ENCODE data around the gene NRARP.

NRARP gene

GRCh38 chr9:137297966-137298365, 4.1 kb downstream of the NRARP start:
- no peak for DNase-seq

DNA sequence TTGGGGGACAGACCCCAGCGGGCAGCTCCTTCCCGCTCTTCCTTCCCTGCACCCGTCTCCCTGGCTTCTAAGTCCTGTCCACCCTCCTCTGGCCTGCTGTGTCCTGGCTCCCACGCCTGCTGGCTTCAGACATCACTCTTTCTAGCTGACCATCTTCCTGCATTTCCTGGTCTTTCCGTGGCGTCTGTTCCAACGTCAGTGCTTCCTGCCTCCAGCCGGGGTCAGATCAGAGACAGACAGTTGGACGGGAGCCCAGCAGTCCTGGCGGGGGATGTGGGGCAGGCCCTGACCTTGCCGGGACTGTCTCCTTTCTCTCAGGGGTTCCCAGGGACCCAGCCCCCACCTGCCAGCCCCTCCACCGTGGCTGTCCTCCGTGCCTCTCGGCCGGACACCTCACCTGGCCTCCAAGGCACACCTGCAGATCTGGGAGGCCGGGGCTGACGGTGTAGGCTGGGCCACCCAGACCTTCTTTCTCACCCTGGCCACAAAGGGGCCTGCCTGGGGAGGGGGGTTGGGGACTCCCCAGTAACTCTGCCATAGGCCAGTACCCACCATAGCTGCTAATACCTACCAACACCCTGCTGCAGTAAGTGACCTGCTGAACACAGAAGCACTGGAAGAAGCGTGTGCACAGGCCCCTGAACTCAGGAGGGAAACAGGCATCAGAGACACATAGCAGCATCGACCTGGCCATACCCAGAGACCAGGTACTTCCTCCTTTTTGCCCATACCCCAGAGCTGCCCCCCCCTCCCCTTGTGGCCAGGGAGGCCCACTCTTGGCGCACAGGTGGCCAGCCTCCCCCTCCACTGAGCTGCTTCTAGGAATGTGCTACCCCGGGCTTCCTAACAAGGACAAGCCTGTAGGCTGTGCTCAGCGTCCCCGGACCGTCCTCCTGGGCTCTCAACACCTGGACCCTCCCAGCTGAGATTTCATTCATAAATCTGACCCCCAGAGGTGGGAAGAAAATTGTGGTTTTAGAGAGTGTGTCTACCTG, 5.1 kb downstream of the NRARP start:
- DNase-seq: no peak

DNA sequence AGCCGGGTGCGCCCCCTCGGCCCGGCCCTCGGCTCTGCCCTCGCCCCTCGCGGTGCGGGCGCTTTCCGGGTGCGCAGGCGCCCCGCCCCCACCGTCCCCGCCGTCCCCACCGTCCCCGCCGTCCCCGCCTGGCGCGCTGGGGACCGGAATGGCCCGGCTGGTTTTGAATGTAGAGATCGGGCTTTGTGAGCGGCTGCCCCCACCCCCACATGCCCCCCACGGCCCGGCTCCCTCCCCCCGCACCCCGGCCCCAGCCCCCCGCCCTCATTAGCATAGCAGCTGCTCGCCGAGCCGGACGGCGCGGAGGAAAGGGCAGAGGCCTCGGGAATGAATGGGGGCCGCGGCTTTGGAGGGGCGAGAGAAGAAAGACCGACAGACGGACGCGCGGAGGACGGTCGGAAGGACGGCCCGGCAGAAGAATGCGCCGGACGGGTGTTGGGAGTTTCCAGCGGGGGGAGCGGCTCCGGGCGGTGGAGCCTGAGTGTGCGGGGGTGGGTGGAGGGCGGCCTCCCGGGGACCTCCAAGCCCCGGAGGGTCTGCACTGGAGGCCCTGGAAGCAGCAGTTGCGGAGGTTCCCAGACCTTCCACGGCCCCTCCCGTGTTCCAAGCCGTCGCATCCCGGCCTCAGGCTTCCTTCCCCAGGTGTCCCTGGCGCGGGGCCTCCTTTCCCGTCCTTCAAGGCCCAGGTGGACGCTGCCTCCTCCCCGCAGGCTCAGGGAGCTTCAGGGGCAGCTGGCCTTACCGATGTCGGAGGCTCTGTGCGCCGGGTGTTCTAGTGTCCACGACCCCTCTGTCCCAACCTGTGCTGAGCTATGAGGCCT, 6.0 kb downstream of the NRARP start:
- no peak for DNase-seq

DNA sequence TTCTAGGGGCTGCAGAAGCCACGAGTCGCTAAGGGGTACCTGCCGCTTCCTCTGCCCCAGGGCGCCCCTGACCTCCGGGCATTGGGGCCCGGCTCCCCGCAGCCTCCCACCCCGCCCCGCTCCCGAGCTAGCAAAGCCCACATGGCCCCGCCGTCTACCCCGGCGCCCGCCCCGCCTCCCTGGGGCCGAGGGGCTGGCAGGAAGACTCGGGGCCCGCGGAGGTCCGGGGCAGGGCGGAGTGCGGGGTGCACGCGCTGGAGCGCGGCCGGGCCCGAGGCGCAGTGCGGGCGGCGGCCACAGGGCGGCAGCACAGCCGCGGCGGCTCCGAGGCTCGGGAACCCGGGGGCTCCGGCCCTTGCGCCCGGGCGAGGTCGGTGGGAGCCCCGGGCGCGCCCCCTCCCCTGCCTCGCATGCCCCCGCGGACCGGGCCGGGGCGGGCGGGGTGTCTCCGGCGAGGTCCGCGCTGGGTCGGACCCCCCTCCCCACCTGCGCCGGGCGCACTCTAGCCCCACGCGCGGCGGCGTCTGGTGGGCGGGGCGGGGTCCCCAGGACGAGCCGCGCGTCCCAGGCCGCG, 6.7 kb downstream of the NRARP start:
- DNase-seq: no peak

GRCh38 chr9:137294681-137295237, 7.3 kb downstream of the NRARP start:
- no peak for DNase-seq

- DNase-seq: peak; percentile 78
Observed at GRCh38 chr9:137294091-137294680, 7.9 kb downstream of the NRARP start.

DNA sequence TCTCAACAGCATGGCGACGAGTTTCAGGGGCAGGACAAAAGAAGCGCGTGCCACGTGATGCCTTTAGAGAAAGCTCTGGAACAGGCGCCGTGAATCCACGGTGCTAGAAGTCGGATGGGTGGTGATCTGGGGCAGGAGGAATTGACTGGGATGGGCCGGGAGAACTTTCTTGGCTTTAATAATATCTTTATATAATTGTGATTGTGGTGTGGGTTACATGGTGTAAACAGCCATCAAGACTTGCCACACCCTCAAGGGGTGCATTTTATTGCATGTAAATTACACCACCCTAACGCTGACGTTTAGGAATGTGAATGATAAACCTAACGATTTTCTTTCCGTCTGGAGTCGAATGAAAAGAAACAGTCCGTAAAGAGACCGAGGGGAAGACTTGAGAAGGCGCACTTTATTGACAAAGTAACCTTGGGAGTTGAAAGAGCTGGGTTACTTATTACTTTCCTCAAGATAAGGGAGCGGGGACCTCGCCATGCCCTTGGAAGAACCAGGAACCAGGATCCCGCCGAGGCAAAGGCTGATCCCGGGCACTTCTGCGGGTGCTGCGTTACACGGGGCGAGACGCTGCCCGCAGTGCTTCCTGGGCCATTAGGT, 8.5 kb downstream of the NRARP start:
- DNase-seq: no peak

- DNase-seq: peak; percentile 50
Observed at GRCh38 chr9:137293094-137293481, 9.0 kb downstream of the NRARP start.

- DNase-seq: peak; percentile 39
Observed at GRCh38 chr9:137286975-137287383, 15.1 kb downstream of the NRARP start.

DNA sequence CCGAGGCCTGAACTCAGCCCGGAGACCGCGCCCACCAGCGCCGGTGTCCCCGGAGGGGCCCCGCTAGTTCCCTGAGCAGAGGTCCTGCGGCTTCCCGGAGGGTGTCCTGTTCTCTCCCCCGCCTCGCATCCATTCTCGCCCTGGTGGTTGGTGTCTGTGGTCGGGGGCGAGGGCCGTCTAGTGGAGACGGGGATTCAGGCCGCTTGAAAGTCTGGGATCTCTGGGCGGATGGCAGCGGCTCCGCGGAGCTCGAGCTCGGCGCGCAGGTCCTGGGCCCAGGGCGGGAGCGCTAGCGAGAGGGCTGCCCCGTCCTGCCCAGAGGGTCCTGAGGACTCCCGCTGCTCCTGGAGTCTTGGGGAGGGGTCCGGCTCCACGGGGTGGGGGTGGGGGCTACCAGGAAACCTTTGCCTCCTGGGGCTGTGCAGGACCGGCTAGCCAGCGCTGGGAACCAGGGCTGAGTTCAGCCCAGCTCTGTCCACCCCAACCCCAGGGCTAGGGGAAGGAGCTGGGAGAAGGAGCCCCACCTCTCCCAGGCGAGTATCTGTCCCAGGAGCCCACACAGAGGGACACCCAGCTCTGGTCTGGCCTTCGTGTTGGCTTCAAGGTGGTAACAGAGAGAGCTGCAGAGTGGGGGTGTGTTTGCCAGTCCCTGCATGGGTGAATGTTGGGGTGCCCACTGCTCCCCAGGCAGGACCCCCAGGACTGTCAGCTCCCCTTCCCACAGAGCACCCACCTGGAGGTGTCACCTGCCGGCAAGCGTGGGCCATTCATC, 20.5 kb downstream of the NRARP start:
- no peak for DNase-seq

- no peak for DNase-seq
Observed at GRCh38 chr9:137280474-137281344, 21.4 kb downstream of the NRARP start.

DNA sequence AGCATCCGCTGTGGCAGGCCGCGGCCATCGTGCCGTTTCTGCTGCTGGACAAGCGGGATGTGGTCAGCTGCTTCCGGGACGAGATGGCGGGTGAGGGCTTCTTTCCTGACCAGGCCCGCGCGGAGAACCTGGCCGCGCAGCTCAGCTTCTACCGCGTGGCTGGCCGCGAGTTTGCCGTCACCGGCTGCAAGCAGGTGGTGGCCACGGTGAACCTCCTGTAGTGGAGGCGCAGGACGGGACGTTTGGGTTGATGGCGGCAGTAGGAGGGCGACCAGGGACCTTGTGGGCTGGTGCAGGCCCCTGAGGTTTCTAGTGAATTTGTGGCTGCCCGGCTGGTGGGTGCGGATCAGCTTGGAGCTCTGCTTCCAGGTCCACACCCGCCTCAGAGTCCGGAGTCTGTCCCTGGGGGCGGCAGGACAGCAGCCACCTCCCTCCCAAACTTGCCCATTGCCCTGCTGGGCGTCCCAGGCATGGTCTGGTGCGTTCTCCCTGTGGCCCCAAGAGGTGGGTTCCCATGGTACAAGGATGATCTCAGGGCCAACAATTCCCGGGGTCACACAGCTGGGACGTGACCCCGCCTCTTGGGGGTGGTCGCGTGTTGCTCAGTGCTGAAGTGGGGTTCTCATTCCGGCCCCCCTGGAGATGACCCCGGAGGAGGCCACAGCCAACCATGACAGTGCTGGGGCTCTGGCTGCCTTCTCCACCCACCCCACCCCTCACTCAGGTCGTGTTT, 22.2 kb downstream of the NRARP start:
- no peak for DNase-seq

GRCh38 chr9:137278721-137279711, 23.1 kb downstream of the NRARP start:
- DNase-seq: no peak

GRCh38 chr9:137278061-137278701, 23.9 kb downstream of the NRARP start:
- DNase-seq: no peak

GRCh38 chr9:137277329-137278041, 24.6 kb downstream of the NRARP start, which contains the start of gene TOR4A:
Gene TOR4A, plus strand, starts transcription at chr9:137277726. Its CDS starts 964 bp downstream, at chr9:137278690.
- DNase-seq: peak; percentile 47

GRCh38 chr9:137276473-137277328, 25.4 kb downstream of the NRARP start:
- peak; percentile 70 for DNase-seq
